ENCODE measurements around the gene HMGXB4. TPM values are rescaled to one million over a fixed set of nuclear protein-coding genes. Genes with fewer than 3 reads are reported as not detected.
A peak's percentile ranks its signal among the peaks of the same experiment; 100 is the strongest.

The HMGXB4 gene
- total and polyA plus RNA-seq, 2 of the 13 experiments (the other 11 are each of a cell fraction or from before 2014, with no cell fraction given), result 13.9 to 16.3 TPM

GRCh38 chr22:35328472-35328885 is 71.2 kb downstream of the HMGXB4 start (continued):
- TF ChIP-seq, protein P1, sequence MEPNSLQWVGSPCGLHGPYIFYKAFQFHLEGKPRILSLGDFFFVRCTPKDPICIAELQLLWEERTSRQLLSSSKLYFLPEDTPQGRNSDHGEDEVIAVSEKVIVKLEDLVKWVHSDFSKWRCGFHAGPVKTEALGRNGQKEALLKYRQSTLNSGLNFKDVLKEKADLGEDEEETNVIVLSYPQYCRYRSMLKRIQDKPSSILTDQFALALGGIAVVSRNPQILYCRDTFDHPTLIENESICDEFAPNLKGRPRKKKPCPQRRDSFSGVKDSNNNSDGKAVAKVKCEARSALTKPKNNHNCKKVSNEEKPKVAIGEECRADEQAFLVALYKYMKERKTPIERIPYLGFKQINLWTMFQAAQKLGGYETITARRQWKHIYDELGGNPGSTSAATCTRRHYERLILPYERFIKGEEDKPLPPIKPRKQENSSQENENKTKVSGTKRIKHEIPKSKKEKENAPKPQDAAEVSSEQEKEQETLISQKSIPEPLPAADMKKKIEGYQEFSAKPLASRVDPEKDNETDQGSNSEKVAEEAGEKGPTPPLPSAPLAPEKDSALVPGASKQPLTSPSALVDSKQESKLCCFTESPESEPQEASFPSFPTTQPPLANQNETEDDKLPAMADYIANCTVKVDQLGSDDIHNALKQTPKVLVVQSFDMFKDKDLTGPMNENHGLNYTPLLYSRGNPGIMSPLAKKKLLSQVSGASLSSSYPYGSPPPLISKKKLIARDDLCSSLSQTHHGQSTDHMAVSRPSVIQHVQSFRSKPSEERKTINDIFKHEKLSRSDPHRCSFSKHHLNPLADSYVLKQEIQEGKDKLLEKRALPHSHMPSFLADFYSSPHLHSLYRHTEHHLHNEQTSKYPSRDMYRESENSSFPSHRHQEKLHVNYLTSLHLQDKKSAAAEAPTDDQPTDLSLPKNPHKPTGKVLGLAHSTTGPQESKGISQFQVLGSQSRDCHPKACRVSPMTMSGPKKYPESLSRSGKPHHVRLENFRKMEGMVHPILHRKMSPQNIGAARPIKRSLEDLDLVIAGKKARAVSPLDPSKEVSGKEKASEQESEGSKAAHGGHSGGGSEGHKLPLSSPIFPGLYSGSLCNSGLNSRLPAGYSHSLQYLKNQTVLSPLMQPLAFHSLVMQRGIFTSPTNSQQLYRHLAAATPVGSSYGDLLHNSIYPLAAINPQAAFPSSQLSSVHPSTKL (CRISPR knock-in tag; IDR thresholded peaks at IDR 0.05), result peak; percentile 98
- TF ChIP-seq ZNF343 (CRISPR knock-in tag; IDR thresholded peaks at IDR 0.05) (peak; percentile 93), FOXM1 (CRISPR knock-in tag; IDR thresholded peaks at IDR 0.05) (no peak), ZNF124 (CRISPR knock-in tag; IDR thresholded peaks at IDR 0.05) (peak; percentile 75; the same call in 1 of the 2 replicates), ADNP (CRISPR knock-in tag; IDR thresholded peaks at IDR 0.05) (no peak), KDM6A (CRISPR knock-in tag; IDR thresholded peaks at IDR 0.05; ENCODE audit: low read depth) (peak; percentile 97), NFYB (CRISPR knock-in tag; IDR thresholded peaks at IDR 0.05) (no peak), KLF13 (CRISPR knock-in tag; IDR thresholded peaks at IDR 0.05) (no peak), PBX2 (CRISPR knock-in tag; IDR thresholded peaks at IDR 0.05) (peak; percentile 25; the same call in 1 of the 2 replicates), SMARCE1 (IDR thresholded peaks at IDR 0.05; ENCODE audit: borderline replicate concordance) (no peak), MYC (CRISPR knock-in tag; IDR thresholded peaks at IDR 0.05; ENCODE audit: borderline replicate concordance) (peak; percentile 96; the same call in 1 of the 2 replicates), ZC3H13 (CRISPR knock-in tag; IDR thresholded peaks at IDR 0.05) (peak; percentile 50; the same call in 1 of the 2 replicates), ZNF713 (CRISPR knock-in tag; IDR thresholded peaks at IDR 0.05) (no peak), ZNF556 (CRISPR knock-in tag; IDR thresholded peaks at IDR 0.05; ENCODE audit: borderline replicate concordance) (peak; percentile 94; the same call in 1 of the 2 replicates), ZNF776 (CRISPR knock-in tag; IDR thresholded peaks at IDR 0.05) (no peak), KAT7 (CRISPR knock-in tag; IDR thresholded peaks at IDR 0.05; ENCODE audit: borderline replicate concordance) (no peak)
- TF ChIP-seq, protein P2, sequence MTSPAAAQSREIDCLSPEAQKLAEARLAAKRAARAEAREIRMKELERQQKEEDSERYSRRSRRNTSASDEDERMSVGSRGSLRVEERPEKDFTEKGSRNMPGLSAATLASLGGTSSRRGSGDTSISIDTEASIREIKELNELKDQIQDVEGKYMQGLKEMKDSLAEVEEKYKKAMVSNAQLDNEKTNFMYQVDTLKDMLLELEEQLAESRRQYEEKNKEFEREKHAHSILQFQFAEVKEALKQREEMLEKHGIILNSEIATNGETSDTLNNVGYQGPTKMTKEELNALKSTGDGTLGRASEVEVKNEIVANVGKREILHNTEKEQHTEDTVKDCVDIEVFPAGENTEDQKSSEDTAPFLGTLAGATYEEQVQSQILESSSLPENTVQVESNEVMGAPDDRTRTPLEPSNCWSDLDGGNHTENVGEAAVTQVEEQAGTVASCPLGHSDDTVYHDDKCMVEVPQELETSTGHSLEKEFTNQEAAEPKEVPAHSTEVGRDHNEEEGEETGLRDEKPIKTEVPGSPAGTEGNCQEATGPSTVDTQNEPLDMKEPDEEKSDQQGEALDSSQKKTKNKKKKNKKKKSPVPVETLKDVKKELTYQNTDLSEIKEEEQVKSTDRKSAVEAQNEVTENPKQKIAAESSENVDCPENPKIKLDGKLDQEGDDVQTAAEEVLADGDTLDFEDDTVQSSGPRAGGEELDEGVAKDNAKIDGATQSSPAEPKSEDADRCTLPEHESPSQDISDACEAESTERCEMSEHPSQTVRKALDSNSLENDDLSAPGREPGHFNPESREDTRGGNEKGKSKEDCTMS (CRISPR knock-in tag; conservative IDR thresholded peaks at IDR 0.05), result no peak
- TF ChIP-seq, protein P3, sequence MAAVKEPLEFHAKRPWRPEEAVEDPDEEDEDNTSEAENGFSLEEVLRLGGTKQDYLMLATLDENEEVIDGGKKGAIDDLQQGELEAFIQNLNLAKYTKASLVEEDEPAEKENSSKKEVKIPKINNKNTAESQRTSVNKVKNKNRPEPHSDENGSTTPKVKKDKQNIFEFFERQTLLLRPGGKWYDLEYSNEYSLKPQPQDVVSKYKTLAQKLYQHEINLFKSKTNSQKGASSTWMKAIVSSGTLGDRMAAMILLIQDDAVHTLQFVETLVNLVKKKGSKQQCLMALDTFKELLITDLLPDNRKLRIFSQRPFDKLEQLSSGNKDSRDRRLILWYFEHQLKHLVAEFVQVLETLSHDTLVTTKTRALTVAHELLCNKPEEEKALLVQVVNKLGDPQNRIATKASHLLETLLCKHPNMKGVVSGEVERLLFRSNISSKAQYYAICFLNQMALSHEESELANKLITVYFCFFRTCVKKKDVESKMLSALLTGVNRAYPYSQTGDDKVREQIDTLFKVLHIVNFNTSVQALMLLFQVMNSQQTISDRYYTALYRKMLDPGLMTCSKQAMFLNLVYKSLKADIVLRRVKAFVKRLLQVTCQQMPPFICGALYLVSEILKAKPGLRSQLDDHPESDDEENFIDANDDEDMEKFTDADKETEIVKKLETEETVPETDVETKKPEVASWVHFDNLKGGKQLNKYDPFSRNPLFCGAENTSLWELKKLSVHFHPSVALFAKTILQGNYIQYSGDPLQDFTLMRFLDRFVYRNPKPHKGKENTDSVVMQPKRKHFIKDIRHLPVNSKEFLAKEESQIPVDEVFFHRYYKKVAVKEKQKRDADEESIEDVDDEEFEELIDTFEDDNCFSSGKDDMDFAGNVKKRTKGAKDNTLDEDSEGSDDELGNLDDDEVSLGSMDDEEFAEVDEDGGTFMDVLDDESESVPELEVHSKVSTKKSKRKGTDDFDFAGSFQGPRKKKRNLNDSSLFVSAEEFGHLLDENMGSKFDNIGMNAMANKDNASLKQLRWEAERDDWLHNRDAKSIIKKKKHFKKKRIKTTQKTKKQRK (IDR thresholded peaks at IDR 0.05; ENCODE audit: low read length), result no peak
- TF ChIP-seq, protein P4, sequence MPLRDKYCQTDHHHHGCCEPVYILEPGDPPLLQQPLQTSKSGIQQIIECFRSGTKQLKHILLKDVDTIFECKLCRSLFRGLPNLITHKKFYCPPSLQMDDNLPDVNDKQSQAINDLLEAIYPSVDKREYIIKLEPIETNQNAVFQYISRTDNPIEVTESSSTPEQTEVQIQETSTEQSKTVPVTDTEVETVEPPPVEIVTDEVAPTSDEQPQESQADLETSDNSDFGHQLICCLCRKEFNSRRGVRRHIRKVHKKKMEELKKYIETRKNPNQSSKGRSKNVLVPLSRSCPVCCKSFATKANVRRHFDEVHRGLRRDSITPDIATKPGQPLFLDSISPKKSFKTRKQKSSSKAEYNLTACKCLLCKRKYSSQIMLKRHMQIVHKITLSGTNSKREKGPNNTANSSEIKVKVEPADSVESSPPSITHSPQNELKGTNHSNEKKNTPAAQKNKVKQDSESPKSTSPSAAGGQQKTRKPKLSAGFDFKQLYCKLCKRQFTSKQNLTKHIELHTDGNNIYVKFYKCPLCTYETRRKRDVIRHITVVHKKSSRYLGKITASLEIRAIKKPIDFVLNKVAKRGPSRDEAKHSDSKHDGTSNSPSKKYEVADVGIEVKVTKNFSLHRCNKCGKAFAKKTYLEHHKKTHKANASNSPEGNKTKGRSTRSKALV (CRISPR knock-in tag; IDR thresholded peaks at IDR 0.05), result no peak

All from HepG2 (cell line).